Stimulated activated CD8-positive, alpha-beta memory T cell treated with anti-CD3 and anti-CD28 coated beads, Interleukin-7, amount 100 ng/mL, for 1 hour (primary cell): ENCODE results near the gene KCTD6.
A peak's percentile ranks its signal among the peaks of the same experiment; 100 is the strongest.

Experiments used
- DNase-seq, 2 donors: peaks; one replicate each; pipeline ENCODE4 v3.0.0-alpha.2; 2020; ENCODE audit warnings: low read depth in 2 of 2

KCTD6 gene

DNA sequence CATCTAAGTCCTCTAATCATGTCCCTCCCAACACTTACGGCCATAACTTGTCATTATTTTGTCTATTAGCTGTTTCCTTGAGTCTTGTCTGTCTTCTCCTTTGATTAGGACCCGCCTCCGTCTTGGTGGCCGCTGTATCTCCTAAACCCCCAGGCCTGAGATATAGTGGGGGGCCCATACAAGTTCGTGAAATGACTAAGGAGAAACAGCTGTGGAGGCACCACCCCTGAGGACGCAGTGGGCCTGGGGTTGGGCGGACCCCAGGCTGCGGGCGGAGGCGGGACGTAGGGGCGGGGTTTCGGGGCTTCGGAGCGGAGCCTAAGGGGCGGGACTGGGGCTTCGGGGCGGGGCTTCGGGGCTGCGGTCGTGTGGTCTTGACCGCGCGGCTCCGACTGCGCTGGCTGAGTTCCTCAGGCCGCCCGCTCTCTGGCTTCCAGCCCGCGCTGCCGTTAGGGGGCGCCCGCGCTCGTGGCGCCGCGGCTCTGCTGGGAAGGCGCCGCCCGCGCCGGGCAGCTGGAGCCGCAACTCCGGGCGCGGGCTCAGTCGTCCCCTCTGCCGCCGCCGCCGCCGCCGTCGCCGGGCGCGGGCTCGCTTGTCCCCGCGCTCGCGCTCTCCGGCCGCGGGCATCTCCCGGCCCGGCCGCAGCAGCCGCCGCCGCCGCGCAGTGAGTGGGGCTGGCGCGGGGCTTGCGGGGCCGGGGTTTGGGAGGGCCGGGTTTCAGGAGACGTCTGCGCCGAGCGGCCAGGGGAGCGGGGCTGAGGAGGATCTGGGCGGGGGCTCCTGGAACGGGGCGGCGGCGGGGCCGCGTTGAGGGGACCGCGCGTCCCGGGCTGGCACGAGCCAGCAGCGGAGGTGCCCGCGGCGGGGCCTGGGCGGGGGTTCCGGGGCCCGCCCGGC, at the start of gene KCTD6:
KCTD6 (plus strand) TSS at position 591 of the 897 bp plus-strand sequence. CDS start 6,660 bp downstream, outside the sequence.
- peak; percentile 70 to 74 for DNase-seq

DNA sequence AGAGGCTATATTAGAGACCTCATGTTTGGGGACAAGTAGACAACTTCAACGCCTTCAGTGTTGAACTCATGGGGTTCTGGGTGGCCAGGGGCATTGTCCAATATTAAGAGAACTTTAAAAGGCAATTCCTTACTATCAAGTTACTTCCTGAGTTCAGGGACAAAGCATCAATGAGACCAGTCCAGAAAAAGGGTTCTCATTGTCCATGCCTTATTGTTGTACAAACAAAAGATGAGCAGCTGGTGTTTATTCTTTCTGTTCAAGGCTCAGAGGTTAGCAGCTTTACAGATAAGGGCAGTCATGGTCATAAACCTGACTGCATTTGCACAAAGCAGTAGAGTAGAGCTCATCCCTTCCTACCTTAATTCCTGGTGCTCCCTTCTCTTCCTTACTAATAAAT, 39.7 kb upstream of the KCTD6 start:
- DNase-seq: no peak

DNA sequence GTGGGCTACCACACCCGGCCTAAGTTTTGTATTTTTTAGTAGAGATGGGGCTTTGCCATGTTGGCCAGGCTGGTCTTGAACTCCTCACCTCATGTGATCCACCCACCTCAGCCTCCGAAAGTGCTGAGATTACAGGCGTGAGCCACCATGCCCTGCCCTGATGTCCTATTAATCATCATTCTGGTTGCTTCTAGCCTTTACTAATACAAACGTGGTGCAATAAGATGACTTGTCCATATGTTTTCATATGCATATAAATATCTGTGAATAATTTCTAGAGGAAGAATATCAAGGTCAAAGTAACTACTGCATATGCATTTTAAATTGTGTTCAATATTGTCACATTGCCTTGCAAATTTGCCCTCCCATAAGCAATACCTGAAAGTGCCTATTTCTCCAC, 32.7 kb upstream of the KCTD6 start:
- DNase-seq: no peak

DNA sequence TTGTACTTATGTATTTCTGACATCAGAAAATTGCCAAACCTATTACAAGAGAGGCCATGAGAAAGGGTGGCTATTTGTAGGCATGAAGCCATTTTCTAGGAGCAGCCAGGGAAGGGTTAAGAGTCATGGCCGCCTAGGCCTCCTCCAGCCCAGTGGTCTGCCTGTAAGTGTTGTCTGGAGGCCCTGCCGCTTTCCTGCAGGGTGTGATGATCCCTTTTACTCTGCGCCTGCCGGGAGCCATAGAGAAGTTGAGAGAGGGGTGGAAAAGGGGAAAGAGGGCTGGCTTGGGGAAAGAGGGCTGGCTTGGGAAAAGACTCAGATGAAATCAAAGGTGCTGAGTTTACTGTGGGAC, 29.1 kb upstream of the KCTD6 start:
- DNase-seq: no peak

DNA sequence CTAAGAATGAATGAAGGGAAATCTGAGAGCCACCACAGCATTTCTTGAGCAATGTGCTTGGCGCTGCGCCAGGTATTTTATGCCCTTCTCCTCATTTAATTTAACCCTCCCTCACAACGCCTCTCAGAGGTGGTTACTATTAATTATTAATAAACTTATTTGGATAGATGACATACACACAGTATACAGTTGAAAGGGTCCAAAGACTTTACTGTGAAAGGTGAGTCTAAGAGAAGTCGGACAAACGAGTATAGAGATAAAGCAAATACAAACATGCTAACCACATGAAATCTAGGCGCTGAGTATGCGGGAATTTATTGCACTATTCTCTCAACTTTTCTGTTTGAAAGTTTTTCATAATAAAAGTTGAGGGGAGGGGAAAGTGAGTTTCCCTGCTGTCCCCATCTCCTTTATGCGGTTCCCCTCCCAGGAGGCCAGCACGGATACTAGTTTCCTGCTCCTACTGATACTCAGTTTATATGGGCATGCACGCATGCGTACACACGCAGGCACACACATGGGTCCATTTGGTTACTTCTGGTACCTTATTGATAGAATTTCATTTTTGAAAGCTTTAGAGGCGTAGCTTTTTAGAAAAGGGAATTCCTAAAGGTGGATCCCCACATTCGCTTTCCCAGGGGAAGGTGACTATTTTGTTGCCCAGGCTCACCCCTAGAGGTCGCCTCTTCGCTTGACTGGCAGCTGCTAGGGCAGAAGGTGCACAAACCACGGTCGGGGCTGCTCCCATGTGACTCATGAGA, 28.5 kb upstream of the KCTD6 start:
- DNase-seq: peak; percentile 38 to 44

DNA sequence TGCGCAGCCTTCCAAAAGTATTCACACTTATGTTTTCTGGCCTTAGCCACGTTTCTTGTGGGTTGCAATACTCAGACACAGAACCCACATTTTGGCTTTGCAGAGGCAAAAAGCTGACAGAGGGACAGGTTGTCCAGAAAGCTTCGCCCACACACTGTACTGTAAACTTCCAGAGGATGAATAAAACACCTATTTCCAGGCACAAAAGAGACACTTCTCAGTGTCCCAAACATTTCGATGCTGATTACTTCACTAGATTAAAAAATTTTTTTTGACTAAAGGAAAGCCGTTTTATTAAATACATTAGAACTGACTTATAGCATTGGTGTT, 28.0 kb upstream of the KCTD6 start:
- no peak for DNase-seq

DNA sequence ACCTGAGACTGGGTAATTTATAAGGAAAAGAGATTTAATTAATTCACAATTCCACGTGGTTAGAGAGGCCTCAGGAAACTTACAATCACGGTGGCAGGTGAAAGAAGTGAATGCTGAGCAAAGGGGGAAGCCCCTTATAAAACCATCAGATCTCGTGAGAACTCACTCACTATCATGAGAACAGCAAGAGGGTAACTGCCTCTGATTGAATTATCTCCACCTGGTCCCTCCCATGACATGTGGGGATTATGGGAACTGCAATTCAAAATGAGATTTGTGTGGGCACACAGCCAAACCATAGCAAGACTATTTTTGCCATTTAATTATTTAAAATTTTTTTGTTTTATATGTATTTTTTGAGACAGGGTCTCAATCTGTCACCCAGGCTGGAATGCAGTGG, 27.0 kb upstream of the KCTD6 start:
- DNase-seq: no peak

DNA sequence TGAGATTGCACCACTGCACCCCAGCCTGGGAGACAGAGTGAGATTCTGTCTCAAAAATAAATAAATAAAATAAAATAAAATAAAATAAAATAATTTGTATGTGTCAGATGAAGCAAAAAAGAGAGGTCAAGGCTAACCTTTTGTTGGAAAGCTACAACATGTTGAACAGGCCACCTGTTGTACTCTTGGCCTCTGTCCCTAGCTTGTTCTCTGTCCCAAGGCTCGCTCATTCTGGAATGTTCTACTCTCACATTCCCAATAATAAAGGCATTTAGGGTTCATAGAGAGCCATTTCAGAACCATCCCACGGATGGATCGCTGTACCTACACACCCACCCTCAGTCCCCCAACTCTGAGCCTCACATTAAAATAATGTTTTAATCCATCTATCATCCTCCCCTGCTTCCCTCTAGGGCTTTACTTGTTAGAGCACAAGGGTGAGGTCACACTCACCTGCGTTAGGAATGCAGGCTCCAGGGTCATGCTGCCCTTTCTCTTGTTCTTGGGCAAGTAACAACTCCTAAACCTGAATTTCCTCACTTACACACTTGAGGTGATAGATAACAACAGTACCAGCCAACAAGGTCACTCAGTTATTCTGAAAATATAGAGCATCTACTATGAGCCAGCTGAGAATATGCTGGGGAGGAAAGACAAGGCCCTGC, 24.9 kb upstream of the KCTD6 start:
- no peak for DNase-seq

DNA sequence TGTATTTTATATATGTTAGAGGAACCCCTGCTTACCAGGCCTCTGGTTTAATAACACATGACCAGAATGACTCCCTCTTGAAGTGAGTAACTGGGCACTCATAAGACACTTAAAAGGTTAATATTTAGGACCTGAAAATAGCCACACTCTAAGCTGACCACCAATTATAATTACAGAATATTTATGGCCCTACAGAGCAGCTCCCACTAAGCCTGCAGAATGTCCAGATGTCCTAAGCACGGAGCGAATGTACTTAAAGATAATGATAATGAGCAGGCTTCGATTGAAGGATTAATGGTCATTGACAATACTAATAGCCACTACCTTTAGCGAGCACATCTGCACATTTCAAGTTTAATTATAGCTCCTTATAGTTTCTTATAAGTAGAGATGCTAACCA, 22.8 kb upstream of the KCTD6 start:
- DNase-seq: no peak

DNA sequence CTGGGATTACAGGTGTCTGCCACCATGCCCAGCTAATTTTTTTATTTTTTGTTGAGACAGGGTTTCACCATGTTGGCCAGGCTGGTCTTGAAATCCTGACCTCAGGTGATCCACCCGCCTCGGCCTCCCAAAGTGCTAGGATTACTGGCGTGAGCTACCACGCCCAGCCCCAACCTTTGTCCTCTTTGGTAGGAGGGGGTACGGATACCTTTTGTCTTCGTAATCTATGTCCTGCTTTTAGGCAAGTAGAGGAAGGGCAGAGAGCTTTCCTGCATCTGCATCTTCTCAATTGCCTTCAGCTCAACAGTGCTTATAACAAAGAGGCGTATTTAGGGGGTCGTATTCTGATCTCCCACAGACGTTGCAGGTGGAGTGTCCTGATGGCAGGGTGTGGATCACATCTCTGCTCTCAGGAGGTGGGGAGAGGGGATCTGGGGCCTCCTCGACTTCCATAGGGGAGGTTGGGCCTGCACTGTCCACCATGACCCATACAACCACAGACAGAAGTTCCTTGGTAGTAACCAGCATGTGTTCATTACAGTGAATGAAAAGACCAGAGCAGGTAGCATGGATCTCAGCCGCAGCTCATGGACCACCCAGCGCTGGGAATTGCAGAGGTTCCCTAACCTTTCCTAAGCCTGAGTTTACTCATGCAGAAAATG, 21.4 kb upstream of the KCTD6 start:
- no peak for DNase-seq

DNA sequence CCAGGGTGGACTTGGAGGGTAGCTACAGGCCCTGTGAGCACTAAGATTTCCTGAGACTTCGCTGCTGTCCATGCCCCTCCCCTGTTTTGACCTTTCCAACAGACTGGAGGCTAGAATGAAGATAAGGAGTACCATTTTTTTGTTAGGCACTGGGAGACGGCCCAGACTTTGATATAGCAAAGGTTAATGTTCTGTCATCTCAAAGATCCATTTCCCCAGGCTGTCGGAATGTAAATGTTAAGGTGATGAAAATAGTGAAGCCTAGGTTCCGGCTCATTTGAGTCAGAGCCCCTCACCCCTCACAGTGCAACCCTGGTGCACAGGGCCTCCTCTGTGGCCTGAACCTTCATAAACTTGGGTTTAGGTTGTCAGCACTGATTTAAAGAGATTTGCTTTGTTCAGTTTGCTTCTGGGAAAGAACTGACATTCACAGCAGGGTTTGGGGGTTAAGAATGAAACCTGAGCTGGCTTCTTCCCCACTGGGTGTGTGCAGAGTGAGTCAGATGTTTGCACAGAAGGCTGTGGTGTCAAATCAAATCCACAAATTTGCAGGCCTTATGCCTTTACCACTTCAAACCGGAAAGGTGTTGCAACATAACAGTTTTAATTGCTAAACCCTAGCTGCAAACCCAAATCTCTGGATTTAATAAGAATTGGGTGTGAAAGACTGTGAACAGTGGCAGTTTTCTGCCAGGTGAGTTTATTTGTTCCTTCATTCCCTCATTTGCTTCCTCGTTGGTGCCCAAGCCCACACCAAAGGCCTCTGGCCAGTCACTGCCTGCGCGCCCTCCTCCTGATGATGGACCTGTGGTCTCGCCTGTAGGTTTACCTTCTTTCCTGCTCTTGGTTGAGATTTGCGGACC, 20.6 kb upstream of the KCTD6 start:
- DNase-seq: no peak

DNA sequence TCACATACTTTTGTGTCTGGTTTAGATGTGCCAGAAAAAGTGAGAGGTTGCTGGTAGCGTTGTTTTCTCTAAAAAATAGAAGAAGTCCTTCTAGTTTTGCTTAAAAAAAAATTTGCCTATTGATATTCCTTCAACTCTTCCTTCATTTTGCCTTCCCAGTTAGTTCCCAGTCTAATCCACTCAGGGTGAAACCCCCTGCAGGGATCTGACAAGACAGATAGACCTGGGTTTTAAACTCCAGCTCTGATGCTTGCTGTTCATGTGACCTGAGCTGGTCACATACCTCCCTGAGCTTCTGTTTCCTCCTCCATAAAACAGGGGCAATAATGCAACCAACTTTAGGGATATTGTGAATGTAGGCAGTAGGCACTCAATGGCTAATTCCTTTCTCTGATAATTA, 18.6 kb upstream of the KCTD6 start:
- no peak for DNase-seq

DNA sequence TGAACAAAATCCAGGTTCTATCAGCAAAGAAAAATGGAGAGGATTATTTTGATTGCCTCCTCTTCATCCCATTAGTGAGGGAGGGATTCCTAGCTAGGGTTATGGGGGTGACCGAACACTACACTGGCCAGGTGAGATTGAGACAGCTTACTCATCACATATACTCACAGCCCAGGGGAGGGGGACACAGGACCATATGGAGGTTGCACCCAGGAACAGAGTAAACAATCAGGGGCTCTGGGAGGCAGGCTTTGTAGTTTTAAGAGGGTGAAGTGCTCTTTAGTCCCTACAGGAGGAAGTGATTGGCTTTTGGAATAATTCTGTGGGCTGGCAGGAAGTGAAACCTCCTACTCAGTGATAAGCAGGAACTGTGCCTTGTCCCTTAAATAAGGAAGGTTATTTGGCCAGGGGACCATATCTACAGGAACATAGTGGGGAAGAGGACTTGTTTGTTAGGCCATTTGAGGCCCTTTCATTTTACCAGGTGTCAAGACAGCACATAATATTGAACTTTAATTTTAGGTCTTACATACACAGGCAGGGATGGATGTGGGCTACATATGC, 17.5 kb upstream of the KCTD6 start:
- no peak for DNase-seq

DNA sequence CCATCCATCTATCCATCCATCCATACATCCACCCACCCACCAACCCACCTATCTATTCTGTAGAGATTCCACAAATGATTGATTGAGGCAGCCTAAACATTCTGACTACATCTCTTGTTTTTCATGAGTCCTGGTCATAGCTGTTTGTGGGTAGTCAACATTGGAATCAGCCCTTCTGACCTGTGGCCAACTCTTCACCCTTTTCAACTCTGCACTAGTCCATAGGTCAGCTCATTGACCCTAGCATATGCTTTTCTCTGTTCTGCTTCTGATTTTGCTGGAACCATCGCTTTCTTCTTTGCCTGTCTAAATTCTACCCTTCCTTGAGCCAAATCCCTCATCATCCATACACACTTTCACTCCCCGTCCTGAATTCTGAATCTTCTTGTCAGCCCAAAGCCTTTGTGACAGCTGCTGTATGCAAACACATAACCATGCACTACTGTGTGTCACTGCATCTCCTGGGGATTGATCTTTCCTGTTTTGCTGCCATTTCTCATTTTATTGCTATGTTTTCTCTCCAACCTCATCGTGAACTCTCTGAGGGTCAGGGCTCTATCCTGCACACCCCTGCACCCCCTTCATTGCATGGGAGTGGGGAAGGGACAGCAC, 16.8 kb upstream of the KCTD6 start:
- DNase-seq: no peak

DNA sequence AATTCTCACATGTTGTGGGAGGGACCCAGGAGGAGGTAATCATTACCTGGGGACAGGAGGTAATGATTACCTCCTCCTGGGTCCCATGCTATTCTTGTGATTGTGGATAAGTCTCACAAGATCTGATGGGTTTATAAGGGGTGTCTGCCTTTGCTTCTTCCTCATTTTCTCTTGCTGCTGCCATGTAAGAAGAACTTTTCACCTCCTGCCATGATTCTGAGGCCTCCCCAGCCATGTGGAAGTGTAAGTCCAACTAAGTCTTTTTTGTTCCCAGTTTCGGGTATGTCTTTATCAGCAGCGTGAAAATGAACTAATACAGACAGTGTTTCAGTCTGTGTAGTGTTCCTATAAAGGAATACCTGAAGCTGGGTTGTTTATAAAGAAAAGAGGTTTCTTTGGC, 13.1 kb upstream of the KCTD6 start:
- DNase-seq: no peak

DNA sequence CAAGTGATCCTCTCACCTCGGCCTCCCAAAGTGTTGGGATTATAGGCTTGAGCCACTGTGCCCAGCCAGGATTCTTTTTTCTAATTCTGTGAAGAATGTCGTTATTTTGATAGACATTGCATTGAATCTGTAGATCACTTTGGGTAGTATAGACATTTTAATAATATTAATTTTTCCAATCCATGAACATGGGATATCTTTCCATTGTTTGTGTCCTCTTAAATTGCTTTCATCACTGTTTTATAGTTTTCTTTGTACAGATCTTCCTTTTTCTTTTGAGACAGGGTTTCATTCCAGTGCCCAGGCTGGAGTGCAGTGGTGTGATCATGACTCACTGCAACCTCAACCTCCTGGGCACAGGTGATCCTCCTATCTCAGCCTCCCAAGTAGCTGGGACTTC, 11.6 kb upstream of the KCTD6 start:
- no peak for DNase-seq

DNA sequence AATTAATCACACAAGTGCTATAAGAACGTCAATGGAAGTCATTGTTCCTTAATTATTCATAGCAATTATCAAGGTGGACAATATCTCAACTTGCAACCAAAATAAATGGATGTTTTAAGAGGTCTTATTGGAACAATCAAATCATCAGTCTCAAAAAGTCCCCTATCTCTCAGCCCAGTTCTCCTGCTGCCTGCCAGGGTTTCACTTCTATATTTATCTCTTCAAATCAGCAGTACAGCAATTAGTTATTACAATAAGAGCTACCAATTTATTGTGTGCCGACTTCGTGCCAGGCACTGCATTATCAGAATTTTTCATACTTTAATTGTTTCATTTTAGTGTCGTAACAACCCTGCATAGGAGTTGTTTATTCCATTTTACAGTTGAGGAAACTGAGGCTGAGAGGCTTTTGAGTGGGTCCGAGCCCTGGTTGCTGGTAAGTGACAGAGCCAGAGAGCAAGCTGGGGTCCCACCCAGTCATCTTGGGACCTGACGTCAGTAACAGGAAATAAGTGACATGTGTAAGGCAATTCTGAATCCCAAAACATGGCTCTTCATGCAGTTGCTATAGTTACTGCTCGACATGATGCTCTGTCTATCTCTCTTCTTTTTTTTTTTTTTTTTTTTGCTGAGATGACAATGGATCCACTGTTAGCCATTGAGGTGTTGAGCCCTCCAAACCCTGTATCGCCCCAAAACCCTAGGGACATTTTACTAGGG, 8.8 kb upstream of the KCTD6 start:
- DNase-seq: no peak

DNA sequence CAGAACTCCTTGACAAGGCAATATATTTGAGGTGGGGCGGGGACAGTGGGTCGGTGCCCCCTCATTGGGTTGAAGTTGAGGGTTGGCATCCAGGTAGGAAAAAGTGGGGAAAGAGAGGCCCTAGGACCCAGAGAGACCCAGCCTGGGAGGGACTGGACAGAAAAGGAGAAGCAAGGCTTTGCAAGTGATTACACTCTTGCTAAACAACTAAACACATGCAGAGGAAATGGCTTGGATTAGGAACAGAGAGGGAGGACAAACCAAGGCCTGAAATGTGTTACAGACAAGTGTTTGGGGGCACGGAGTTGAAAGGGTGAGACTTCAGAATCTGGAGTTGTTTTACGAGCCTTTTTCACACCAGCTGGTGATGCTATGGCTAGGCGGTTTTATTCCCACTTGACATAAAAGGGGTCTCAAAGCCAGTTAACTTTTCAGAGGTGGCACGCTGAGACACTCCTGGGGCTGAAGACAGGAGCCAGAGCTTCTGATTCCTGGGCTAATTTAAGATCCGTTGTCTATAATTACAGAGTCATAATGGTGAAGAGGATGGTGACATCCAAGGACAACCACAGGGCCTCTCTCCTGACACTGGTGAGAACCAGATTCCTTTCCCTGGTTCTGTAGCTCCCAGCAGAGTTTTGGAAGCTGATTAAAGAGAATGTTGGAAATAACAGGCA, 7.7 kb upstream of the KCTD6 start:
- no peak for DNase-seq

DNA sequence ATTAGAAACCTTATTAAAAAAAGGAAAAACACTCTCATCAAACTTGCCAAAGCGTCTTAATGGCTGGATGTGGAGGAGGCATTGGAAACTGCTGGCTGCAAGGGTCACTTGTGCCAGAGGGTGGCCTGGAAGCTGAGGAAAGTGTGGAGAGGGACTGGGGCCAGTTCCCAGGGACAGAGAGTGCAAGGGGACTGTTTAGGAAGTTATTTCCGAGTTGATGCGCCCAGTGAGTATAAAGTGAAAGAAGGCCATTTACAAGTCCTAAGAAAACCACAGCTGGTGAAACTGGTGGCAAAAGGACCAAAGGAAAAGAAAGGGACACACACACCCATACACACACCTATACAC, 7.2 kb upstream of the KCTD6 start:
- no peak for DNase-seq
